ENCODE results near the gene TMEM119. TPM values are rescaled to one million over a fixed set of nuclear protein-coding genes. Genes with fewer than 3 reads are reported as not detected.

TMEM119 gene
- total RNA-seq, 1 donor from 2014 or later: 0.79 TPM

GRCh38 chr12:108584456-108585065 lies 13.3 kb downstream of the TMEM119 start:
- DNase-seq (ENCODE audit: low read depth) (no peak), FAIRE-seq (no peak)
- H3K36me3 ChIP-seq (ENCODE audit: control insufficient read depth, insufficient read depth, low read length): no peaks in the 10 kb centered on the region
- H3K4me3 ChIP-seq (ENCODE audit: low read depth, low read length): no peak overlapping the region
- H3K27me3 ChIP-seq (ENCODE audit: control insufficient read depth, insufficient read depth, low read length): peaks cover 4% of the 10 kb centered on the region
- TF ChIP-seq CTCF (IDR thresholded peaks at IDR 0.05; ENCODE audit: insufficient read depth, low read length, severe bottlenecking): no peak

GRCh38 chr12:108583991-108584390 lies 13.9 kb downstream of the TMEM119 start:
- no peak for TF ChIP-seq CTCF (IDR thresholded peaks at IDR 0.05; ENCODE audit: insufficient read depth, low read length, severe bottlenecking)
- no peak for DNase-seq (ENCODE audit: low read depth)
- no peak for FAIRE-seq
- peaks cover 2% of the 10 kb centered on the region for H3K27me3 ChIP-seq (ENCODE audit: control insufficient read depth, insufficient read depth, low read length)
- H3K4me3 ChIP-seq (ENCODE audit: low read depth, low read length): no peak overlapping the region
- H3K36me3 ChIP-seq (ENCODE audit: control insufficient read depth, insufficient read depth, low read length): no peaks in the 10 kb centered on the region

- no peak for TF ChIP-seq CTCF (IDR thresholded peaks at IDR 0.05; ENCODE audit: insufficient read depth, low read length, severe bottlenecking)
- no peak for FAIRE-seq
Measured at GRCh38 chr12:108582978-108583770, 14.7 kb downstream of the TMEM119 start.

GRCh38 chr12:108582509-108582908 lies 15.4 kb downstream of the TMEM119 start:
- FAIRE-seq (no peak), DNase-seq (ENCODE audit: low read depth) (no peak)
- Histone ChIP-seq H3K36me3 (ENCODE audit: control insufficient read depth, insufficient read depth, low read length) (no peaks in the 10 kb centered on the region), H3K4me3 (ENCODE audit: low read depth, low read length) (no peak overlapping the region), H3K27me3 (ENCODE audit: control insufficient read depth, insufficient read depth, low read length) (no peaks in the 10 kb centered on the region)
- TF ChIP-seq CTCF (IDR thresholded peaks at IDR 0.05; ENCODE audit: insufficient read depth, low read length, severe bottlenecking): no peak

More at GRCh38 chr12:108582978-108583770, 14.7 kb downstream of the TMEM119 start:
- H3K27me3 ChIP-seq (ENCODE audit: control insufficient read depth, insufficient read depth, low read length): no peaks in the 10 kb centered on the region
- H3K36me3 ChIP-seq (ENCODE audit: control insufficient read depth, insufficient read depth, low read length): no peaks in the 10 kb centered on the region
- no peak overlapping the region for H3K4me3 ChIP-seq (ENCODE audit: low read depth, low read length)
- no peak for DNase-seq (ENCODE audit: low read depth)

- Histone ChIP-seq H3K27me3 (ENCODE audit: control insufficient read depth, insufficient read depth, low read length) (no peaks in the 10 kb centered on the region), H3K36me3 (ENCODE audit: control insufficient read depth, insufficient read depth, low read length) (no peaks in the 10 kb centered on the region), H3K4me3 (ENCODE audit: low read depth, low read length) (no peak overlapping the region)
- DNase-seq (ENCODE audit: low read depth): no peak
- TF ChIP-seq CTCF (IDR thresholded peaks at IDR 0.05; ENCODE audit: insufficient read depth, low read length, severe bottlenecking): no peak
- no peak for FAIRE-seq
Measured at GRCh38 chr12:108581311-108582227, 16.3 kb downstream of the TMEM119 start.
